Measurements from ENCODE around the gene MYO6.

MYO6 gene

GRCh38 chr6:75827163-75827562 is 78.1 kb downstream of the MYO6 start:
- no peaks in the 10 kb centered on the region for H3K9me3 ChIP-seq (ENCODE audit: control insufficient read depth, insufficient read depth, low read length)
- H3K36me3 ChIP-seq (ENCODE audit: insufficient read depth, low read length) = no peaks in the 10 kb centered on the region
- peaks cover 4% of the 10 kb centered on the region; the same call in 1 of the 2 replicates for H3K4me1 ChIP-seq (ENCODE audit: insufficient read depth, low read length)
- H3K9ac ChIP-seq (ENCODE audit: low read depth, low read length) = no peak overlapping the region

GRCh38 chr6:75830959-75831885 is 82.2 kb downstream of the MYO6 start:
- H3K36me3 ChIP-seq (ENCODE audit: insufficient read depth, low read length) = no peaks in the 10 kb centered on the region
- H3K9me3 ChIP-seq (ENCODE audit: control insufficient read depth, insufficient read depth, low read length) = no peaks in the 10 kb centered on the region
- no peak overlapping the region for H3K9ac ChIP-seq (ENCODE audit: low read depth, low read length)
- H3K4me1 ChIP-seq (ENCODE audit: insufficient read depth, low read length) = peaks cover 4% of the 10 kb centered on the region; the same call in 1 of the 2 replicates

- no peak overlapping the region for H3K9ac ChIP-seq (ENCODE audit: low read depth, low read length)
- peaks cover 4% of the 10 kb centered on the region; the same call in 1 of the 2 replicates for H3K4me1 ChIP-seq (ENCODE audit: insufficient read depth, low read length)
- no peaks in the 10 kb centered on the region for H3K36me3 ChIP-seq (ENCODE audit: insufficient read depth, low read length)
- no peaks in the 10 kb centered on the region for H3K9me3 ChIP-seq (ENCODE audit: control insufficient read depth, insufficient read depth, low read length)
Measured at GRCh38 chr6:75834447-75834846, 85.4 kb downstream of the MYO6 start.

GRCh38 chr6:75842191-75842590 is 93.2 kb downstream of the MYO6 start:
- no peaks in the 10 kb centered on the region for H3K4me1 ChIP-seq (ENCODE audit: insufficient read depth, low read length)
- H3K36me3 ChIP-seq (ENCODE audit: insufficient read depth, low read length) = no peaks in the 10 kb centered on the region
- H3K9me3 ChIP-seq (ENCODE audit: control insufficient read depth, insufficient read depth, low read length) = no peaks in the 10 kb centered on the region
- no peak overlapping the region for H3K9ac ChIP-seq (ENCODE audit: low read depth, low read length)

GRCh38 chr6:75842732-75843131 is 93.7 kb downstream of the MYO6 start:
- no peak overlapping the region for H3K9ac ChIP-seq (ENCODE audit: low read depth, low read length)
- no peaks in the 10 kb centered on the region for H3K4me1 ChIP-seq (ENCODE audit: insufficient read depth, low read length)
- no peaks in the 10 kb centered on the region for H3K36me3 ChIP-seq (ENCODE audit: insufficient read depth, low read length)
- no peaks in the 10 kb centered on the region for H3K9me3 ChIP-seq (ENCODE audit: control insufficient read depth, insufficient read depth, low read length)

DNA sequence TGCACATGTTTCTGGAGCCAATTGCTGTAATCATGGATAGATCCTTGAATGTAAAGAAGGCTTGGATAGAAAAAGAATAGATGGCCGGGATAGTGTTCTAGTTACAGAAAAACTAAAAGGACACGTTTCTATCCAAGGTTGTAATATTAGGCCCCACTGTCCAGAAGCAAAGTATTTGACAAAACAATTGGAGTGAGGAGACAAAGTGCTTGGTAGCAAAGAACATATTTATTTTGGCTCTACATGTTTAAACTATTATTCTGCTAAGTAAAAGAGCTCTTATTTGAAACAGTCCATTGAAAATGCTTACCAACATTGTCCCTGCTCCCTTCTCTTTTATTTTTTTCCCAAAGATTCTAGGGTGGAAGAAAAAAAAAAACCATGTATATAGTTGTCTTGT is 94.4 kb downstream of the MYO6 start:
- no peaks in the 10 kb centered on the region for H3K4me1 ChIP-seq (ENCODE audit: insufficient read depth, low read length)
- H3K36me3 ChIP-seq (ENCODE audit: insufficient read depth, low read length) = no peaks in the 10 kb centered on the region
- H3K9ac ChIP-seq (ENCODE audit: low read depth, low read length) = no peak overlapping the region
- H3K9me3 ChIP-seq (ENCODE audit: control insufficient read depth, insufficient read depth, low read length) = no peaks in the 10 kb centered on the region

DNA sequence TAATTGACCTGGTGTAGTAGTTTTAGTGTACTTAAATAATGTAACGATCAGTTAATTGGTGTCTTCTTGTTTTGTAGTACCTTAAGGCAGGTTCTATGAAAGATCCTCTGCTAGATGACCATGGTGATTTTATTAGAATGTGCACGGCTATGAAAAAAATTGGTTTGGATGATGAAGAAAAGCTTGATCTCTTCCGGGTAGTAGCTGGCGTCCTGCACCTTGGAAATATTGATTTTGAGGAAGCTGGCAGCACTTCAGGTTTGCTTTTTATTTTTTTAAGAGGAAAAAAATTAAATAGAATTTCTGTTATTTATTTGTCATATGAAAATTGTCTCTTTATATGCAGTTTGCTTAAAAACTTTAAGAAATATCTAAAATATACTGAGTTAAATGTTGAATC is 99.2 kb downstream of the MYO6 start:
- Histone ChIP-seq H3K4me1 (ENCODE audit: insufficient read depth, low read length) (no peaks in the 10 kb centered on the region), H3K9me3 (ENCODE audit: control insufficient read depth, insufficient read depth, low read length) (no peaks in the 10 kb centered on the region), H3K36me3 (ENCODE audit: insufficient read depth, low read length) (no peaks in the 10 kb centered on the region), H3K9ac (ENCODE audit: low read depth, low read length) (no peak overlapping the region)

GRCh38 chr6:75849329-75850025 is 100.4 kb downstream of the MYO6 start:
- no peaks in the 10 kb centered on the region for H3K9me3 ChIP-seq (ENCODE audit: control insufficient read depth, insufficient read depth, low read length)
- no peaks in the 10 kb centered on the region for H3K4me1 ChIP-seq (ENCODE audit: insufficient read depth, low read length)
- no peak overlapping the region for H3K9ac ChIP-seq (ENCODE audit: low read depth, low read length)
- H3K36me3 ChIP-seq (ENCODE audit: insufficient read depth, low read length) = no peaks in the 10 kb centered on the region

DNA sequence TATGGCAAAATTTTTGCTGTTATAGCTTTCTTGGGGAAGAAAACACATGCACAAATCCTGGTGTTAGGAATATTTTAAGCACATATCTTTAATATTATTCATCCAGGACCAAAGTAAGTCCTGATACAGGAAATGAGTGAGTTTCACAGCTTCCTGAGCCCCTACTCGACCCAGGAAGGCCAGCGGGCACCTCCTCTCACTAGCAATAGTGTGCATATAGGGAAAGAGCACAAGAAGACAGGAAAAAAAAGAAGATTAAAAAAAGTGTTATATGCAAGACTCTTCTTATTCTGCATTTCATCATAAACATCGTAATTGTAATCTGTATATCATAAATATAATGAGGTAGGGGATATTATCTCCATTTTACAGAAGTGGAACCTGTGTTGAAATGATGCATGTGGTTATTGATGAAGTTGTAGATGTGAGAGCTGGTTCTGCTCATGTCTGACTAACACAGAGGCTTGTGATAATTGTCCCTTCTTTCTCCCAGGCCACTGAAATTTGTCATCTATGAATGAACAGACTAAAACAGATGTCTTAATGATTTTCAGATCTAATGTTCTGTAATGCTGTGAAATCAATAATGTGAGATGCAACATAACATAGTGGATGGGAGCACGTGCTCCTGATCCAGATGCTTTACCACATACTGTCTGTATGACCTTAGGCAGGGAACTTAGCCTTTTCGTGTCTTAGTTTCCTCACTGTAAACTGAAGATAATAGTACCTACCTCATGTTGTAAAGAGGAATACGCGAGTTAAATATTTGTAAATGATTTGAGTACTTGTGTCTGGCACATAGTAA is 101.2 kb downstream of the MYO6 start:
- no peaks in the 10 kb centered on the region for H3K4me1 ChIP-seq (ENCODE audit: insufficient read depth, low read length)

GRCh38 chr6:75852721-75853120 is 103.7 kb downstream of the MYO6 start:
- Histone ChIP-seq H3K4me1 (ENCODE audit: insufficient read depth, low read length) (no peaks in the 10 kb centered on the region), H3K9ac (ENCODE audit: low read depth, low read length) (no peak overlapping the region), H3K36me3 (ENCODE audit: insufficient read depth, low read length) (no peaks in the 10 kb centered on the region), H3K9me3 (ENCODE audit: control insufficient read depth, insufficient read depth, low read length) (no peaks in the 10 kb centered on the region)

More for the DNA sequence above, 101.2 kb downstream of the MYO6 start:
- H3K9me3 ChIP-seq (ENCODE audit: control insufficient read depth, insufficient read depth, low read length) = no peaks in the 10 kb centered on the region
- H3K36me3 ChIP-seq (ENCODE audit: insufficient read depth, low read length) = no peaks in the 10 kb centered on the region
- H3K9ac ChIP-seq (ENCODE audit: low read depth, low read length) = no peak overlapping the region

- Histone ChIP-seq H3K36me3 (ENCODE audit: insufficient read depth, low read length) (no peaks in the 10 kb centered on the region), H3K9ac (ENCODE audit: low read depth, low read length) (no peak overlapping the region), H3K4me1 (ENCODE audit: insufficient read depth, low read length) (no peaks in the 10 kb centered on the region), H3K9me3 (ENCODE audit: control insufficient read depth, insufficient read depth, low read length) (no peaks in the 10 kb centered on the region)
Measured at GRCh38 chr6:75853806-75854205, 104.8 kb downstream of the MYO6 start.

DNA sequence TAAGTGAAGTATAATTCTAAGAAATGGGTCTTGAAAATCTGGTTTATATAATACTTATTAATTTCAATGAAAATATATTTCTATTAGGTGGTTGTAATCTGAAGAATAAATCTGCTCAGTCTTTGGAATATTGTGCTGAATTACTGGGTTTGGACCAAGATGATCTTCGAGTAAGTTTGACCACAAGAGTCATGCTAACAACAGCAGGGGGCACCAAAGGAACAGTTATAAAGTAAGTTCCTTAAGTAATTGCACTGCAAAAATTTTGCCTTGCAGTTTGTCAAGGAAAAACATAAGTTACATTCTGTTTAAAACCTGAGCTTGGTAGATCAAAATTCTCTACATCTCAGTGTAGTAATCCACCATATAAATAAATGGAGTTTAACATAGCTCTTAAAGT is 106.0 kb downstream of the MYO6 start:
- Histone ChIP-seq H3K9ac (ENCODE audit: low read depth, low read length) (no peak overlapping the region), H3K4me1 (ENCODE audit: insufficient read depth, low read length) (no peaks in the 10 kb centered on the region), H3K9me3 (ENCODE audit: control insufficient read depth, insufficient read depth, low read length) (no peaks in the 10 kb centered on the region), H3K36me3 (ENCODE audit: insufficient read depth, low read length) (no peaks in the 10 kb centered on the region)

- Histone ChIP-seq H3K9me3 (ENCODE audit: control insufficient read depth, insufficient read depth, low read length) (no peaks in the 10 kb centered on the region), H3K4me1 (ENCODE audit: insufficient read depth, low read length) (no peaks in the 10 kb centered on the region), H3K36me3 (ENCODE audit: insufficient read depth, low read length) (no peaks in the 10 kb centered on the region), H3K9ac (ENCODE audit: low read depth, low read length) (no peak overlapping the region)
Measured at GRCh38 chr6:75856902-75857301, 107.9 kb downstream of the MYO6 start.

DNA sequence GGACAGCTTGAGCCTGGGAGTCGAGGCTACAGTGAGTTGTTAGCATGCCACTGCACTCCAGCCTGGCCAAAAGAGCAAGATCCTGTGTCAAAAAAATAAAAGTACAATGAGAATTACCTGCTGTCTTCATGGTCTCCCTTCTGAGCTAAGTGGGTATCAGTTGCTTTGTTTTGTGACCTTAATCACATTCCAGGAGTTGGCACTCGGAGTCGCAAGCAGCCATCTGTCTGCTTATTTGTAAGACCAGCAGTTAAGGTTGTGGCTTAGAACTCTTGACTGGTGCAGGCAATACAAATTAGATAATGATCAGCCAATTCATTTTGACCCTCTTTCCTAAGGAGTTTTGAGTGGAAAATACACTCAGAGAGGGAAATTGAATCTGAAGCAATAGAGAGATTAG is 114.0 kb downstream of the MYO6 start:
- no peak overlapping the region for H3K9ac ChIP-seq (ENCODE audit: low read depth, low read length)
- no peaks in the 10 kb centered on the region; the same call in 1 of the 2 replicates for H3K36me3 ChIP-seq (ENCODE audit: insufficient read depth, low read length)
- no peaks in the 10 kb centered on the region for H3K4me1 ChIP-seq (ENCODE audit: insufficient read depth, low read length)
- H3K9me3 ChIP-seq (ENCODE audit: control insufficient read depth, insufficient read depth, low read length) = no peaks in the 10 kb centered on the region
